GM18505 (cell line): ENCODE data around the gene SLC25A44.
"Not testable (repeated sequence)": the region's sequence is repeated elsewhere in the genome, so short reads cannot be mapped to it uniquely, and the experiment has no call there.

Experiments used
- ATAC-seq: cut with Tn5 transposase; IDR thresholded peaks from one replicate; pipeline ENCODE4 v1.9.1; 2021; ENCODE audit not compliant: unreplicated experiment
- POLR2A ChIP-seq: IDR thresholded peaks from 4 replicates; pipeline ENCODE4 v1.6.1; 2011; ENCODE audit warnings: borderline replicate concordance; ENCODE audit not compliant: insufficient read depth, insufficient read length; ENCODE audit errors: extremely low read depth

The SLC25A44 gene

GRCh38 chr1:156211243-156211642 is 17.3 kb downstream of the SLC25A44 start:
- no peak for ATAC-seq
- no peak for TF ChIP-seq POLR2A

GRCh38 chr1:156212130-156212529 is 18.2 kb downstream of the SLC25A44 start:
- TF ChIP-seq POLR2A, result no peak
- ATAC-seq, result no peak

DNA sequence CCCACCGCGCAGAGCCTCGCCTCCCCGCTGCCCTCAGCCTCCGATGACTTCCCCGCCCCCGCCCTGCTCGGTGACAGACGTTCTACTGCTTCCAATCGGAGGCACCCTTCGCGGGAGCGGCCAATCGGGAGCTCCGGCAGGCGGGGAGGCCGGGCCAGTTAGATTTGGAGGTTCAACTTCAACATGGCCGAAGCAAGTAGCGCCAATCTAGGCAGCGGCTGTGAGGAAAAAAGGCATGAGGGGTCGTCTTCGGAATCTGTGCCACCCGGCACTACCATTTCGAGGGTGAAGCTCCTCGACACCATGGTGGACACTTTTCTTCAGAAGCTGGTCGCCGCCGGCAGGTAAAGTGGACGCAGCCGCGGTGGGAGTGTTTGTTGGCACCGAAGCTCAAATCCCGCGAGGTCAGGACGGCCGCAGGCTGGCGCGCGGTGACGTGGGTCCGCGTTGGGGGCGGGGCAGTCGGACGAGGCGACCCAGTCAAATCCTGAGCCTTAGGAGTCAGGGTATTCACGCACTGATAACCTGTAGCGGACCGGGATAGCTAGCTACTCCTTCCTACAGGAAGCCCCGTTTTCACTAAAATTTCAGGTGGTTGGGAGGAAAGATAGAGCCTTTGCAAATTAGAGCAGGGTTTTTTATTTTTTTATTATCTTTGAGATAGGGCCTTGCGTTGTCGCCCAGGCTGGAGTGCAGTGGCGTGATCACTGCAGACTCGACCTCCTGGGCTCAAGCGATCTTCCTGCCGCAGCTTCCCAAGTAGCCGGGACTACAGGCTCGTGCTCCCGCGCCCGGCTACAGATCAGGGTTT is 19.1 kb downstream of the SLC25A44 start, which contains the start of gene PMF1:
PMF1 (plus strand) TSS at position 175 of the 811 bp plus-strand sequence; CDS start at position 184, 9 bp downstream.
- ATAC-seq, result peak; percentile 80
- peak; percentile 81 for TF ChIP-seq POLR2A

- TF ChIP-seq POLR2A, result no peak
- ATAC-seq, result no peak
Observed at GRCh38 chr1:156213644-156213966, 19.7 kb downstream of the SLC25A44 start.

- TF ChIP-seq POLR2A, result no peak
- no peak for ATAC-seq
Observed at GRCh38 chr1:156214024-156214748, 20.3 kb downstream of the SLC25A44 start.

GRCh38 chr1:156216361-156217086 is 22.6 kb downstream of the SLC25A44 start:
- ATAC-seq, result not testable (repeated sequence)

GRCh38 chr1:156217871-156218270 is 24.0 kb downstream of the SLC25A44 start:
- ATAC-seq, result no peak
- no peak for TF ChIP-seq POLR2A

GRCh38 chr1:156220226-156220625 is 26.3 kb downstream of the SLC25A44 start:
- ATAC-seq, result no peak
- TF ChIP-seq POLR2A, result no peak

DNA sequence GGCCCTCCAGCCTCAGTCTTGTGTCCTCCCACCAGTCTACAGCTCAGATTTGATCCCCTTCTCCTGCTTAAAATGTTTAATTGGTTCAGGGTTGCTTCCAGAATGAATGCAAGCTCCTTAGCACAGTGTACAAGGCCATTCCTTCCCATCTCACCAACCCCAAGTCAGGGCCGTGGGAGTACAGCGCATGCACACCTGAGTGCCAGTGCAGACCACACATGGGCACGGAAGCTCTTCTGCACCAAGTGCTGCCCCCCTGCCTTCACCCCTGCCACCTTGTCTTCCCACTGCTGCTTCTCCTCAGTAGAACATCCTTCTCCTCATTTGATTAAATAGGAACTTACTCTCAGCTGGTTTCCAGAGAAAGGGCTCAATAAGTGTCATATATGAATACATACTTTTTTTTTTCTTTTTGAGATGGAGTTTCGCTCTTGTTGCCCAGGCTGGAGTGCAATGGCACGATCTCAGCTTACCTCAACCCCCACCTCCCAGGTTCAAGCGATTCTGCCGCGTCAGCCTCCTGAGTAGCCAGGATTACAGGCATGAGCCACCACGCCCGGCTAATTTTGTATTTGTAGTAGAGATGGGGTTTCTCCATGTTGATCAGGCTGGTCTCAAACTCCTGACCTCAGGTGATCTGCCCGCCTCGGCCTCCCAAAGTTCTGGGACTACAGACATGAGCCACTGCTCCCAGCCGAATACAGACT is 28.2 kb downstream of the SLC25A44 start:
- no peak for TF ChIP-seq POLR2A
- ATAC-seq, result no peak

GRCh38 chr1:156225677-156226014 is 31.7 kb downstream of the SLC25A44 start:
- TF ChIP-seq POLR2A, result no peak
- ATAC-seq, result peak; percentile 8

DNA sequence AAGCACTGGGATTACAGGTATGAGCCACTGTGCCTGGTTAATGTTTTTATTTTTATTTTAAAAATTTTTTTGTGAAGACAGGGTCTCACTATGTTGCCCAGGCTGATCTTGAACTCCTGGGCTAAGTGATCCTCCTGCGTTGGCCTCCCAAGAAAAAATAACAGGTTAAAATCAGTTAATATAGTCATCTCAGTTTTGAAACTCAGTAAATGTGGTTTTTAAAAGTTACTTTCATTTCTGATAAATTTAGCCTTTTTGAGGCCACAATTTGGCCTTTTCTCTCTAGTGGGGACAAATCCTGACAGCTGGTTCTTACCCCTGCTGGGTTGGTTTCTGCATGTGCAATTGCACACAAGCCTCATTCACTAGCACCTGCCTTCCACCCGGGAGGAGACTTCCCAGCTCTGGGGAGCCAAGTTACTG is 32.2 kb downstream of the SLC25A44 start:
- peak; percentile 20 for TF ChIP-seq POLR2A
- peak; percentile 53 for ATAC-seq

- TF ChIP-seq POLR2A, result no peak
- ATAC-seq, result no peak
Observed at GRCh38 chr1:156226782-156227181, 32.9 kb downstream of the SLC25A44 start.

DNA sequence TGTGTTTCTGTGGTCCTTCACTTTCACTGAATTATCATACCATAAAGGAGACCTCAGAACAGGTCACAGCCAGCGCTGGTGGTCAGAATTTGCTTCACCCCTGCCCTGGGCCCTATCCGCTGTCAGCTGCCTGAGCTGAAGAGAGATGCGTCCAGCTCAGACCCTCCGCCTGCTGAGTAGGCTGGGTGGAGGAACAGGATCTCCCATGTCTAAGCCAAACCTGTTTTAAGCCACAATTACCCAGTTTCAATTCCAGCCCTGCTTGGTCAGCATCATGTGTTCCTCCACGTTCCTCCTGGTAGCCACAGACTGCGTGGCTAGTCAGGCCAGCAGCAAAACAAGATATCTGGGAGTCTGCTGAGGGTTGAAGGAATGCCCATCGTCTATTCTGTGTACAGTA is 34.6 kb downstream of the SLC25A44 start:
- TF ChIP-seq POLR2A, result no peak

More for the DNA sequence above, 34.6 kb downstream of the SLC25A44 start:
- ATAC-seq, result no peak
